GM12873 (cell line): ENCODE data around the gene NCSTN.

Experiments used
- CTCF ChIP-seq: IDR thresholded peaks from 2 replicates; pipeline ENCODE4 v1.5.1; 2012; ENCODE audit warnings: low read depth, mild to moderate bottlenecking, moderate library complexity, low read length, control low read depth; ENCODE audit not compliant: insufficient read depth; ENCODE audit errors: missing control alignments

The NCSTN gene

GRCh38 chr1:160371346-160371631, 28.1 kb downstream of the NCSTN start:
- no peak for TF ChIP-seq CTCF

DNA sequence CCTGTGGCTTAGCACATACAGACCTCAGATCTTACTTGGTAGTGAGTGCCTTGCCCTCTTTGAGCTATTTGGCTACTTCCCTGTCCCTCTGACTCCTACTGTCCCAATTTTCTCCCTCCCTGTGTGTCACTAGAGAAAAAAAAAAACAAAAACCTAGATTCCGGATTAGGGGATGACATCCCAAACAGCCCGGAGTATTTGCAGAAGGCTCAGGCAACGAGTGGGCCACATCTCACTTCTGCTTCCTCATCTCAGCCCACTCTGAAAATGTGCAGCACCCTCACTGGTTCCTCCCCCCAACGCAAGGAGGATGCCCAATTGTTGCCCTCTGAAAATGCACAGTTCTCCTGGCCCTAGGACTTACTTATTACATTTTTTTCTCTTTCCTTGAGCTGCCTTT, 28.6 kb downstream of the NCSTN start:
- no peak for TF ChIP-seq CTCF

- TF ChIP-seq CTCF: no peak
These were observed 30.5 kb downstream of the NCSTN start for GRCh38 chr1:160373696-160374095.

DNA sequence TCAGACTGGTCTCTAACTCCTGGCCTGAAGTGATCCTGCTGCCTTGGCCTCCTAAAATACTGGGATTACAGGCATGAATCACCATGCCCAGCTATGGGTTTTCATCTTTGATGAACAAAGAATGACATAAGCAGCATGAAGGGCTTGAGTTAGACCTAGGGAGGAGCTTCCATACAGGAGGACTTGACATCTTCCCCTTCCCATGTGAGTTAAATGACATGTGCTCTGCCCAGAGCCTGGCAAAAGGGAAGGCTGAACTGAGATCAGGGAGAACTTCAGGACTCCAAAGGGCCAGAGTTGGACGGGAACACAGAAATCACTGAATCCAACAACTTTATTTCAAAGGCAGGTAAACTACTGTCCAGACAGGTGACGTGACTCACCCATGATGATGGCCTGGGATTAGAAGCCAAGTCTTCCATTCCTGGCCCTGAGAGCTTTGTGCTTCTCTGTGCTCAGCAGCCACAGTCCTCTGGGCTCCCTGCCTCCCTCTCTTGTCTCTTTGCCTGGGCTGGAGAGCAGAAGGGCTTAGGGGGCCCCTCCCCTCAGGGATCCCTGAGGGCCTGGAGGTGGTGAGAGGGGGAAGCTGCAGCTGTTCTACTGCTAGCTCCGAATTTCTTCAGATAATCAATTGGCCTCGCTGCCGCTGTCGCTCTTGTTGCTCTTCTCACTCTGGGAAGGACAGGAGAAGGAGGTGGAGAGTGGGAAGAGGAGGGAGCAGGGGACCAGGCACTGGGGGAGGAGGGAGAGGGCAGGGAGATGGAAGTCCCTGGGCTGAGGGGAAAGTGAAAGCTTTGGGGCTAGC, 31.3 kb downstream of the NCSTN start:
- no peak for TF ChIP-seq CTCF

GRCh38 chr1:160375788-160376524, 32.8 kb downstream of the NCSTN start:
- TF ChIP-seq CTCF: no peak

DNA sequence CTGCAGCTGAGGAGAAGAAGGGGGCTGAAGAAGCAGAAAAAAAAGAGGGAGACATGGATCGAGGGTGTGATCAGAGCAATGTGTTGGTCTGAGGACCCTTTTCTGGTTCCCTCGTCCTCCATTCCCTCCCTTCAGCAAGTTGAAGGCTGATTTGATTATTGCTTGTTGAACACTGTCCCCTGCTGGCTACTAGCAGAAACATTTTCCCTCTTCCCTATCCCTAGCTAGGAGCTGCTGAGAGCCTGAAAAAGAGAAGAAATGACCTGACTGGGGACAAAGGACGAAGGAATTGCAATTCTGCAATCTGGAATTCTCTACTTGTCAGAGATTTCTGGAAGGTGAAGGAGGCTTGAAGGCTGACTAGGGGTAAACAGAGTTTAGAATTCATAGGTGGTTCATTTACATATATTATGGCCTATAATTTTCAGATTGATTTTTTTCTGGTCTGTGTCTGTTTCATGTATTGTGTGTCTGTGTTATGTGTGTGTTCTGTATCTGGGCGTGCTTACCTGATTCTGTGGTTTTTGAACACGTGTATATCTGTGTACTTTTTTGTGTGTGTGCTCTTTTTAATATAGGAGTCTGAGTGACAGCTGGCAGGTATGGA, 33.4 kb downstream of the NCSTN start:
- peak; percentile 97 for TF ChIP-seq CTCF

DNA sequence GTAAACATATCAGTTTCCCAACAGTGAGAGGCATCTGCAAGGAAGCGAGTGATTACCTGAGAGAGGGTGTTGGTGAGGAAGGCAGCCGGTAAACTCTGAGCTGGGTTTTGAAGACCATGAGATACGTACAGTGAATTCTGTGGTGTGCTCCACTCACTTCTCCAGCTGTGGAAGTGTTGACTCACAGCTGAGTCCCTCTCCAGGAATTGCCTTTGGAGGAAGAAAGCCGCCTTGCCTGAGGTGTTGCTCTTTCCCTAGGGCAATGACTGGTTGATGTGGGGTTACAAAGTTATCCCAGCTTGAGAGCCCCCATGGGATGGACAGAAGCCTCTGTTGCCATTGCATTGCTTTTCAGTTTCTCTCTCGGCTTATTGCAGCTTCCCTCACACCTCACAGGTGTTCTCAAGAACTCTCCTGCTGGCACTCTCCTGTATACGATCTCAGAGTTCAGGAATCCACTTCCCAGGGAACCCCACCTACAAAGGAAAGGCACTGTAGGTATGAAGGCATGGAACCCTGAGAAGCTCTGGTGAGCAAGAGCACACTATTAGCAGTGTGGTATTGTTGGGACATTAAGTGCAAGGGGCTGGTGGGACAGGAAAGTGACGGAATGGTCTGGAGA, 34.5 kb downstream of the NCSTN start:
- no peak for TF ChIP-seq CTCF
